PC-3 (cell line): Measurements from ENCODE around the gene CCDC190. TPM values are rescaled to one million over a fixed set of nuclear protein-coding genes. Genes with fewer than 3 reads are reported as not detected.

Source experiments
- ATAC-seq: fragments of 200-7000 bp; cut with Tn5 transposase; 2 replicates; pipeline ENCODE4 v1.9.1; 2020; ENCODE audit warnings: mild to moderate bottlenecking, moderate library complexity
- BruUV-seq: library from RNA; stranded (reverse); fragments of 400-500 nt; replicated peaks from 2 replicates; lab custom pipeline; 2021; lab: Mats Ljungman, UMichigan
- CTCF ChIA-PET: fragments of 300-600 bp; sonication (Branson Sonifier 250); formaldehyde crosslinking; loops from one replicate; lab custom pipeline; 2022; ENCODE audit warnings: antibody characterized with exemption; lab: Charles Lee
- POLR2A ChIA-PET: fragments of 300-600 bp; sonication (Branson Sonifier 250); formaldehyde crosslinking; loops from one replicate; lab custom pipeline; 2022; ENCODE audit warnings: antibody characterized with exemption; ENCODE audit not compliant: unreplicated experiment; lab: Charles Lee
- DNase-seq: peaks from one replicate; pipeline ENCODE4 v3.0.0-alpha.2; 2015
- H2AFZ ChIP-seq: fragments of 300-600 bp; sonication (generic); 2 replicates; pipeline ENCODE4 v1.6.0; 2016; ENCODE audit warnings: antibody characterized with exemption, low read length
- H3F3A ChIP-seq: fragments of 300-600 bp; sonication (generic); one replicate; pipeline ENCODE4 v1.6.0; 2017; ENCODE audit warnings: antibody characterized with exemption, low read length, control low read depth, mild to moderate bottlenecking; ENCODE audit not compliant: unreplicated experiment
- H3K27ac ChIP-seq: fragments of 300-600 bp; sonication (generic); 2 replicates; pipeline ENCODE4 v1.5.1; 2016; ENCODE audit warnings: mild to moderate bottlenecking, low read length
- H3K27me3 ChIP-seq: fragments of 300-600 bp; sonication (generic); 2 replicates; pipeline ENCODE4 v1.6.1; 2016; ENCODE audit warnings: low read length, mixed read lengths
- H3K36me3 ChIP-seq: fragments of 300-600 bp; sonication (generic); 2 replicates; pipeline ENCODE4 v1.6.1; 2016; ENCODE audit warnings: low read depth, mixed run types, low read length, mixed read lengths
- H3K4me1 ChIP-seq: fragments of 300-600 bp; sonication (generic); 2 replicates; pipeline ENCODE4 v1.5.1; 2016; ENCODE audit warnings: low read length; ENCODE audit not compliant: insufficient read depth
- H3K4me2 ChIP-seq: fragments of 300-600 bp; sonication (generic); 2 replicates; pipeline ENCODE4 v1.6.0; 2016; ENCODE audit warnings: low read length
- H3K4me3 ChIP-seq: fragments of 300-600 bp; sonication (generic); 2 replicates; pipeline ENCODE4 v1.5.1; 2016; ENCODE audit warnings: mild to moderate bottlenecking, low read length, mixed read lengths
- H3K79me2 ChIP-seq: fragments of 300-600 bp; sonication (generic); 2 replicates; pipeline ENCODE4 v1.6.1; 2017; ENCODE audit warnings: low read length, mixed read lengths
- H3K9ac ChIP-seq: fragments of 300-600 bp; sonication (generic); 2 replicates; pipeline ENCODE4 v1.6.0; 2016; ENCODE audit warnings: mild to moderate bottlenecking, low read length
- H3K9me2 ChIP-seq: fragments of 300-600 bp; sonication (generic); replicated peaks from 2 replicates; pipeline ENCODE4 v1.6.1; 2016; ENCODE audit warnings: mixed run types, low read length, mixed read lengths
- H3K9me3 ChIP-seq: fragments of 300-600 bp; sonication (generic); 2 replicates; pipeline ENCODE4 v1.6.1; 2016; ENCODE audit warnings: low read length, mixed read lengths
- H4K20me1 ChIP-seq: fragments of 300-600 bp; sonication (generic); 2 replicates; pipeline ENCODE4 v1.6.1; 2016; ENCODE audit warnings: low read length, mixed read lengths
- CTCF ChIP-seq: fragments of 300-600 bp; sonication (generic); conservative IDR thresholded peaks from 2 replicates; pipeline ENCODE4 v1.5.1; 2017; ENCODE audit warnings: antibody characterized with exemption, low read depth, mild to moderate bottlenecking, low read length
- EZH2 ChIP-seq: fragments of 300-600 bp; sonication (generic); IDR thresholded peaks from one replicate; pipeline ENCODE4 v1.6.1; 2017; ENCODE audit warnings: antibody characterized with exemption, mild to moderate bottlenecking, low read length; ENCODE audit not compliant: unreplicated experiment
- EZH2phosphoT487 ChIP-seq: fragments of 300-600 bp; sonication (generic); IDR thresholded peaks from 2 replicates; pipeline ENCODE4 v1.6.1; 2018; ENCODE audit warnings: mild to moderate bottlenecking, antibody characterized with exemption, low read length, borderline replicate concordance
- intact Hi-C: fragments of 100-400 bp; cut with micrococcal nuclease; formaldehyde crosslinking; loops from 2 replicates; pipeline ENCODE4 v1.9.0; 2023
- total RNA-seq: library from RNA; depleted of rRNA; stranded (reverse); fragments of >200 nt; gene quantifications from 2 replicates; pipeline ENCODE4 v1.2.3, GENCODE V29; 2014

Gene CCDC190
- total RNA-seq, 1 experiment from 2014 or later: 0.62 TPM

- Histone ChIP-seq H3F3A (peaks cover 3% of the 10 kb centered on the region), H2AFZ (peak overlapping the region; percentile 19; the same call in 1 of the 2 replicates), H3K79me2 (no peaks in the 10 kb centered on the region), H4K20me1 (no peaks in the 10 kb centered on the region), H3K9ac (no peak overlapping the region; the same call in 1 of the 2 replicates), H3K36me3 (no peaks in the 10 kb centered on the region), H3K27me3 (no peaks in the 10 kb centered on the region), H3K4me3 (no peak overlapping the region), H3K9me2 (no peaks in the 10 kb centered on the region), H3K27ac (peak overlapping the region; percentile 81), H3K4me2 (no peak overlapping the region), H3K9me3 (no peaks in the 10 kb centered on the region), H3K4me1 (peaks cover 49% of the 10 kb centered on the region)
- ChIA-PET POLR2A (no interaction called here), CTCF (interaction anchor here (0.5 to 2.2 kb wide), 4 partner anchors 20 to 314 kb away, joined by 3 to 21 read pairs (median 10); partner anchors contain the start of gene RGS4)
- TF ChIP-seq EZH2: no peak
- TF ChIP-seq EZH2phosphoT487: no peak
- peak; percentile 97 for TF ChIP-seq CTCF
- no TSS peak for BruUV-seq
- intact Hi-C loops: loop anchor here (1.0 to 2.0 kb wide), 5 partner anchors 20 to 460 kb away; partner anchors contain the start of gene RGS4
- peak; percentile 52 for ATAC-seq
- DNase-seq: peak; percentile 93
These were observed 6.6 kb downstream of the CCDC190 start for GRCh38 chr1:162854245-162854882.

- ATAC-seq: no peak
- no peaks in the 10 kb centered on the region for H3K27me3 ChIP-seq
- no peak overlapping the region for H2AFZ ChIP-seq
- no peak for DNase-seq
- no peaks in the 10 kb centered on the region for H3K36me3 ChIP-seq
- CTCF ChIA-PET: no interaction called here
- no peaks in the 10 kb centered on the region for H4K20me1 ChIP-seq
- H3K27ac ChIP-seq: no peak overlapping the region
- TF ChIP-seq EZH2: no peak
- TF ChIP-seq EZH2phosphoT487: no peak
- no peak for TF ChIP-seq CTCF
- POLR2A ChIA-PET: no interaction called here
- peaks cover 3% of the 10 kb centered on the region for H3F3A ChIP-seq
- H3K4me3 ChIP-seq: no peak overlapping the region
- no TSS peak for BruUV-seq
- intact Hi-C loops: no loop called here
- peaks cover 34% of the 10 kb centered on the region for H3K4me1 ChIP-seq
- H3K9me3 ChIP-seq: no peaks in the 10 kb centered on the region
- no peak overlapping the region for H3K4me2 ChIP-seq
- no peaks in the 10 kb centered on the region for H3K9me2 ChIP-seq
- no peak overlapping the region for H3K9ac ChIP-seq
- H3K79me2 ChIP-seq: no peaks in the 10 kb centered on the region
These were observed 9.6 kb downstream of the CCDC190 start for GRCh38 chr1:162851341-162851740.

GRCh38 chr1:162849711-162850110 is 11.3 kb downstream of the CCDC190 start:
- ChIA-PET CTCF (no interaction called here), POLR2A (no interaction called here)
- intact Hi-C loops: no loop called here
- H3K9ac ChIP-seq: no peak overlapping the region
- DNase-seq (no peak), ATAC-seq (no peak)
- BruUV-seq: no TSS peak
- TF ChIP-seq CTCF: no peak
- TF ChIP-seq EZH2: no peak
- TF ChIP-seq EZH2phosphoT487: no peak
- H3K27me3 ChIP-seq: no peaks in the 10 kb centered on the region
- no peak overlapping the region for H3K4me3 ChIP-seq
- H3K27ac ChIP-seq: no peak overlapping the region
- peaks cover 19% of the 10 kb centered on the region for H3K4me1 ChIP-seq
- H3K4me2 ChIP-seq: no peak overlapping the region
- H3K36me3 ChIP-seq: no peaks in the 10 kb centered on the region
- H3K79me2 ChIP-seq: no peaks in the 10 kb centered on the region
- no peaks in the 10 kb centered on the region for H3K9me3 ChIP-seq
- H2AFZ ChIP-seq: no peak overlapping the region
- no peaks in the 10 kb centered on the region for H3F3A ChIP-seq
- H3K9me2 ChIP-seq: no peaks in the 10 kb centered on the region
- no peaks in the 10 kb centered on the region for H4K20me1 ChIP-seq
